ENCODE results near the gene STAM.

The STAM gene

GRCh38 chr10:17698696-17699095 lies 54.7 kb downstream of the STAM start:
- no peak for DNase-seq (ENCODE audit: low read depth)
- TF ChIP-seq CTCF (conservative IDR thresholded peaks at IDR 0.05; ENCODE audit: control insufficient read depth, insufficient read depth, low read depth, low read length), result no peak
- no peak overlapping the region for H3K4me3 ChIP-seq (ENCODE audit: control insufficient read depth, low read depth, low read length)

GRCh38 chr10:17701301-17701700 lies 57.4 kb downstream of the STAM start:
- no peak overlapping the region for H3K4me3 ChIP-seq (ENCODE audit: control insufficient read depth, low read depth, low read length)
- no peak for TF ChIP-seq CTCF (conservative IDR thresholded peaks at IDR 0.05; ENCODE audit: control insufficient read depth, insufficient read depth, low read depth, low read length)
- no peak for DNase-seq (ENCODE audit: low read depth)

- TF ChIP-seq CTCF (conservative IDR thresholded peaks at IDR 0.05; ENCODE audit: control insufficient read depth, insufficient read depth, low read depth, low read length), result no peak
- DNase-seq (ENCODE audit: low read depth), result peak; percentile 2
- H3K4me3 ChIP-seq (ENCODE audit: control insufficient read depth, low read depth, low read length), result no peak overlapping the region
Measured at GRCh38 chr10:17703706-17704105, 59.8 kb downstream of the STAM start.

GRCh38 chr10:17708821-17709220 lies 64.9 kb downstream of the STAM start:
- no peak for TF ChIP-seq CTCF (conservative IDR thresholded peaks at IDR 0.05; ENCODE audit: control insufficient read depth, insufficient read depth, low read depth, low read length)
- H3K4me3 ChIP-seq (ENCODE audit: control insufficient read depth, low read depth, low read length), result no peak overlapping the region
- DNase-seq (ENCODE audit: low read depth), result no peak

GRCh38 chr10:17709492-17709891 lies 65.5 kb downstream of the STAM start:
- DNase-seq (ENCODE audit: low read depth), result no peak
- no peak overlapping the region for H3K4me3 ChIP-seq (ENCODE audit: control insufficient read depth, low read depth, low read length)
- TF ChIP-seq CTCF (conservative IDR thresholded peaks at IDR 0.05; ENCODE audit: control insufficient read depth, insufficient read depth, low read depth, low read length), result no peak

GRCh38 chr10:17710181-17710580 lies 66.2 kb downstream of the STAM start:
- H3K4me3 ChIP-seq (ENCODE audit: control insufficient read depth, low read depth, low read length), result no peak overlapping the region
- DNase-seq (ENCODE audit: low read depth), result no peak
- TF ChIP-seq CTCF (conservative IDR thresholded peaks at IDR 0.05; ENCODE audit: control insufficient read depth, insufficient read depth, low read depth, low read length), result no peak

GRCh38 chr10:17712053-17712452 lies 68.1 kb downstream of the STAM start:
- TF ChIP-seq CTCF (conservative IDR thresholded peaks at IDR 0.05; ENCODE audit: control insufficient read depth, insufficient read depth, low read depth, low read length), result no peak
- DNase-seq (ENCODE audit: low read depth), result no peak

More at GRCh38 chr10:17712053-17712452, 68.1 kb downstream of the STAM start:
- no peak overlapping the region for H3K4me3 ChIP-seq (ENCODE audit: control insufficient read depth, low read depth, low read length)
